ENCODE results near the gene DDX10.

DNA sequence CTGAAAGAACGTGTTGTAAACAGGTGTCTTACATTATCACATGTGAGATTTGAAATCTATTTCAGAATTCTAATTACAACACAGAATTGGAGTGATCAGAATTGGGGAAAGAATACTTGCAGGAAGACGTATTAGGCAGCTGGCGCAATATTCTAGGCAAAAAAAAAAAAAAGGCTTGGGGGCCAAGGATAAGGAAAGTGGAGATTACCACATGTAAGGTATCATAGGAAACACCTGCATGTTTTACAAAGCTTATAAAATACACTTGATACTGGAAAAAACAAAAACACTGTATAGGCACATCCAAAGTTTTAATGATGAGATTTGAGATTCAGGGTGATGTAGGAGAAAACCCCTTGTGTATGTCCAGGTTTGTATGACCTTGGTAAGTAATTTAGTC, 245.1 kb downstream of the DDX10 start:
- TF ChIP-seq POLR2A (IDR thresholded peaks at IDR 0.05; ENCODE audit: low read length), result no peak
- TF ChIP-seq GATA1 (IDR thresholded peaks at IDR 0.05; ENCODE audit: low read depth, low read length), result no peak

Measured in erythroblast (primary cell).